IgD-negative memory B cell (primary cell): ENCODE measurements around the gene PIWIL1. TPM values are rescaled to one million over a fixed set of nuclear protein-coding genes. Genes with fewer than 3 reads are reported as not detected.

ENCODE experiments used
- H3K27ac Mint-ChIP-seq, 3 donors: one replicate each; pipeline ENCODE4 v1.8.0; 2020 to 2022; ENCODE audit warnings: mild to moderate bottlenecking in 3 of 3, mixed read lengths in 3 of 3, moderate library complexity in 1 of 3
- H3K27me3 Mint-ChIP-seq: one replicate; pipeline ENCODE4 v1.8.0; 2021; ENCODE audit warnings: mixed read lengths
- H3K36me3 Mint-ChIP-seq: one replicate; pipeline ENCODE4 v1.8.0; 2020; ENCODE audit warnings: mild to moderate bottlenecking, mixed read lengths
- H3K4me1 Mint-ChIP-seq, 3 donors: one replicate each; pipeline ENCODE4 v1.8.0; 2020 to 2022; ENCODE audit warnings: mixed read lengths in 3 of 3, mild to moderate bottlenecking in 1 of 3
- H3K4me3 Mint-ChIP-seq, 4 donors: one replicate each; pipeline ENCODE4 v1.8.0; 2020 to 2022; ENCODE audit warnings: mild to moderate bottlenecking in 4 of 4, mixed read lengths in 4 of 4, moderate library complexity in 3 of 4
- H3K9me3 Mint-ChIP-seq, 3 donors: one replicate each; pipeline ENCODE4 v1.8.0; 2020 to 2021; ENCODE audit warnings: mixed read lengths in 3 of 3, mild to moderate bottlenecking in 1 of 3
- polyA plus RNA-seq: library from polyadenylated mRNA; unstranded; fragments of 300-500 nt; fragmentation: Illumina TruSeq; gene quantifications from one replicate; pipeline ENCODE4 v1.2.3, GENCODE V29; 2021

Gene PIWIL1
- polyA plus RNA-seq, 1 donor from 2014 or later: not detected

DNA sequence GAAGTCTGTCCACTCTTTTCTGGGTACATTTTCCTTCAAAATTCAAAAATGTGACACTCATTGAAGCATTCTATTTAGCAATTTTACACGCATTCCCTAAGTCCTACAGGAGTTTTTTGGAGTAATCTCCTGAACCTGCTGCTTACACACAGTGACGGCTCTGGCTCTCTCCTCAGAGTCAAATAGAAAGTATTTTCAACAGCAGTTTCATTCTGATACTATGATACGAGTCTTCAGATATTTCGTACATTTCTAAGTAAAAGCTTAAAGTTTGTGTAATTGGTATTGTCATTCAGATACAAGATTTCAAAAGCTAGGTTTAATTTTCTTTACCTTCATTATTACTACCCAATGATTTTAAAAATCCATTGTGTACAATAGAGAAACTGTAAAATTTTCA lies 36.4 kb downstream of the PIWIL1 start:
- Mint-ChIP-seq H3K27me3 (peaks cover 4% of the 10 kb centered on the region), H3K9me3 (peaks cover 6 to 8% (median 7%) of the 10 kb centered on the region in 3 donors), H3K27ac (no peak overlapping the region), H3K36me3 (no peaks in the 10 kb centered on the region), H3K4me3 (no peak overlapping the region), H3K4me1 (no peaks in the 10 kb centered on the region)

DNA sequence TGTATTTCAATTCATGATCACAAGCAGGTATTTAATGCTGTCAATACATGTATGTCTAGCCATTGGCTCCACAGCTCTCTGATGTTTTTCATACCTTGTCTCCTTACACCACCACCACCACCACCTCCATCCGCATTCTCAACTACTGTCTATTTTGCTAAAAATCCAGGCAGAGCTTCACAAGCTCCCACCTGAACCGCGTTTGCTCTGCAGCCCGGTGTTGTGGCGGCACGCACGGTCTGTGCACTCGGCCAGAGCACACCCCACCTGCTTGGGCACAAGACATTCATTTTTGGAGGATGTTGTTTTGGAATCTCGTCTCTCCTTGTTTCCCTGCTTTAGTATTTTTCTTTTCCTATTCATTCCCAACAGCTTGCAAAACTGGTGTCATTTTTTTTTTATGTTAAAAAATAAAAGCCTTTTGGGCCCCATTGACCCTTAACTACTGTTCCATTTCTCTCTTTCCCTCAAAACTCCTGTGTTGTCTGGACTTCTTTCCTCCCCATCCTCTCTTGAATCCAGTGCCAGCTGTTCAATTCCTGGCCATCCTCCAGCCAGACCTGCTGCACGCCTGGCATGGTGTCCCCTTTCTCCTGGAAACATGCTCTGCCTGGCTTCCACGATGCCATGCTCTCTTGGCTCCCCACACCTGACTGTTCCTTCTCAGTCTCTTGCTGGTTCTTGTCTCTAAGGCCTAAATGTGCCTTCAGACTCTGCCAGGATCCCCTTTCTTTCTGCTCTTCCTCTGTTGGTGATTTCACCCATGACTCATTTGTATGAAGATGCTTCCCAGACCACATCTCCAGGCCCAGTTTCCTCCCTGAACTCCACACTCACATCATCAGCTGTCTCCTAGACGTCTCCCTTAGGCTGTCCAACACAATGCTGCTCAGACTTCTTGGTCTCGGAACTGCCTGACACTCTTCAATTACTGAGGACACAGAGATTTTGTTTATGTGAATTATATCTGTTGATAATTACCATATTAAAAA lies 37.9 kb downstream of the PIWIL1 start:
- no peak overlapping the region for H3K27ac Mint-ChIP-seq
- H3K27me3 Mint-ChIP-seq: peaks cover 4% of the 10 kb centered on the region
- no peak overlapping the region for H3K4me3 Mint-ChIP-seq
- H3K4me1 Mint-ChIP-seq: no peaks in the 10 kb centered on the region
- peaks cover 0 to 6% (median 6%) of the 10 kb centered on the region in 3 donors for H3K9me3 Mint-ChIP-seq
- H3K36me3 Mint-ChIP-seq: no peaks in the 10 kb centered on the region

DNA sequence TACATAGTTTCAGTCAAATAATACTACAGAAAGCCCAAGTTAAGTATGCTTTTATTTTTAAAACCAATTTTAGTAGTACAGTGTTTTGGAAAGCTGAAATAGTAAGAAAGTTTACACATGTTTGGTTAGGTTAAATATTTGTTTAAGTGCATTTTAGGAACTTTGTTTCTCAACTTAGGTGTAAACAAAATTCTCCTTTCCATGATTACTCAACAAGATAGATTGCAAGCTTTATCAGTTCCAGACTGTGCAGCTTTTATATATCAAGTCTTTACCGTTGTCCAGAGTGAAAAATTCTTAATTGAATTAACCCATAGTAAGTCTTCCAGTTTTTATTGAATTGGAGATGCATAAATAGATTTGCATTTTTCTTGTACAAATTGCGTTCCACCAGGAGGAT lies 45.1 kb downstream of the PIWIL1 start:
- no peak overlapping the region for H3K27ac Mint-ChIP-seq
- no peaks in the 10 kb centered on the region for H3K4me1 Mint-ChIP-seq
- H3K36me3 Mint-ChIP-seq: peaks cover 2% of the 10 kb centered on the region
- H3K4me3 Mint-ChIP-seq: no peak overlapping the region
- no peaks in the 10 kb centered on the region for H3K27me3 Mint-ChIP-seq
- peaks cover 0 to 3% (median 0%) of the 10 kb centered on the region in 3 donors for H3K9me3 Mint-ChIP-seq

DNA sequence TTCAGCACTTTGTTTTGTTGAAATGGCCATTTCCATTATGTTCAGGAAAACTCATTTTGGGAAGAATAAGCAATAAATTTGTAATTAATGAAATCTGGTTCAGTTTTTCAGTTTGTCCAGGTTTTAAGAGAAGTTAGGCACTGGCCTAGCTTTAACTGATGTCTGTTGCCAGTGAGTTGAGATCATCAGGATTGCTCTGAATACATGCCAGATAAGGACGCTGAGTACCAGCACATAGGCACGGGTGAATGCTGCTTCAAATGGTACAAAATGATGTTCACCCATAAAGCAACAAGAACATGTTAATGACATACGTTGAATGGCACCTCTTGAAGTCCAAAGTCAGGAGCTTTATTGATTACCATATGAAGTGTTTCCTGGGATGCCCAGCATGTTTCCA lies 46.5 kb downstream of the PIWIL1 start:
- Mint-ChIP-seq H3K36me3 (peaks cover 2% of the 10 kb centered on the region), H3K27me3 (no peaks in the 10 kb centered on the region), H3K27ac (no peak overlapping the region), H3K9me3 (peaks cover 0 to 4% (median 1%) of the 10 kb centered on the region in 3 donors), H3K4me3 (no peak overlapping the region), H3K4me1 (peaks cover 0 to 1% (median 0%) of the 10 kb centered on the region in 3 donors)

DNA sequence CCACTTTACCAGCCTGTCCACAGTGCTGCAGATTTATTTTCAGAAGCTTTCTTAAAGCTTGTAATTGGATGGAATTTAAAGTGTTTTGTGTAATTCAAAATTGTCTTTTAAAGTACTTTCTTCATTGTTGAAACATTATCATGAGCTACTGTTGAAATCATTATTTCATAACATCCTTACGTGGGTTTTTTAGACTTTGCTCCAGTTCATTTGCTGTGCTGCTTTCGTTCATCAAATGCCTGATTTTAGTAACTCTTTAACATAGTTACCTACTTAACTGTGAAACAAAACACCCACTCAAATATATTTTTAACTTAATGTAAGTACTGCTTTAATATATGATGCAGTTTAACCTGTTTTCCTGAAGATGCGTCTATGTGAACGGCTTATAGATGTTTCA lies 47.5 kb downstream of the PIWIL1 start:
- H3K4me1 Mint-ChIP-seq: peaks cover 0 to 1% (median 0%) of the 10 kb centered on the region in 3 donors
- H3K36me3 Mint-ChIP-seq: peaks cover 2% of the 10 kb centered on the region
- no peak overlapping the region for H3K27ac Mint-ChIP-seq
- H3K27me3 Mint-ChIP-seq: no peaks in the 10 kb centered on the region
- no peak overlapping the region for H3K4me3 Mint-ChIP-seq
- H3K9me3 Mint-ChIP-seq: peaks cover 0 to 4% (median 1%) of the 10 kb centered on the region in 3 donors

DNA sequence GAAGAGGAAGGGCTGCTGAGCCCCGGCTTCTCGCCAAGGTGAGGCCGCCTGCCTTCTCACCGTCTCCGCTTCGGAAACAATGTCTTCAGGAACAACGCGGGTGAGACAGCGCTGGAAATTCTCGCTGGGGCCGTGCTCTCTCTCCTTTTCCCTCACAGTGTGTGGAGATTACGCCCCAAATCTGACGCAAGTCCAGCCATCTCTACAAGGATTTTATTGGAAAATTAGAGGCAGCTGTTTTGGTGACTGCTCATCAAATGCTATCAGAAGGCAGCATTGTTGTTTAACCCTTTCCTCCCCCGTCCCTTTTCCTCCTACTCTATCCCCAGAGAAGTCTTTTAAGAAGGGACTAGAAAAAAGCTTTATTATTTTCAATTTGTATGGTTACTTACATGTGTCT lies 53.5 kb downstream of the PIWIL1 start:
- no peaks in the 10 kb centered on the region for H3K27me3 Mint-ChIP-seq
- H3K4me1 Mint-ChIP-seq: peaks cover 0 to 1% (median 0%) of the 10 kb centered on the region in 3 donors
- H3K36me3 Mint-ChIP-seq: no peaks in the 10 kb centered on the region
- H3K27ac Mint-ChIP-seq: no peak overlapping the region
- peaks cover 0 to 4% (median 1%) of the 10 kb centered on the region in 3 donors for H3K9me3 Mint-ChIP-seq
- no peak overlapping the region for H3K4me3 Mint-ChIP-seq

DNA sequence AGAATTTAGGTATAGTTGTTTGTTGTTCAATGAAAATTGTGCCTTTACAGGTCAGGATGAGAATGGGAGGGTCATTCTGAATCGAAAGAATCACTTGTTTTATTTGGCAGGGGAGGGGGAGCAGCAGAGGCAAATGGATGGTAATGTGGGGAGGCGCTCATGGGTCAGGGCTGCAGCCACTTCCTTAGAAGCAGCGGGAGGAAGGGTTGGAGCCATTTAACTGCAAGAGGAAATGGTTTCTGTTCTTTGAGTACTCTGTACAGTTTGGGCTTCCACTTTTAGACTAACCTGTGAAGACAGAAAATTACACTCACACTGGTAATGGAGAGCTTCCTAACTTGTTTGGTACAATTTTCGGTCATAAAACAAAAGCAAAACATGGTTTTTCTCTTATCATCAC lies 57.2 kb downstream of the PIWIL1 start:
- no peak overlapping the region for H3K27ac Mint-ChIP-seq
- H3K4me1 Mint-ChIP-seq: no peaks in the 10 kb centered on the region
- peaks cover 0 to 3% (median 0%) of the 10 kb centered on the region in 3 donors for H3K9me3 Mint-ChIP-seq
- no peaks in the 10 kb centered on the region for H3K27me3 Mint-ChIP-seq
- no peaks in the 10 kb centered on the region for H3K36me3 Mint-ChIP-seq
- no peak overlapping the region for H3K4me3 Mint-ChIP-seq

DNA sequence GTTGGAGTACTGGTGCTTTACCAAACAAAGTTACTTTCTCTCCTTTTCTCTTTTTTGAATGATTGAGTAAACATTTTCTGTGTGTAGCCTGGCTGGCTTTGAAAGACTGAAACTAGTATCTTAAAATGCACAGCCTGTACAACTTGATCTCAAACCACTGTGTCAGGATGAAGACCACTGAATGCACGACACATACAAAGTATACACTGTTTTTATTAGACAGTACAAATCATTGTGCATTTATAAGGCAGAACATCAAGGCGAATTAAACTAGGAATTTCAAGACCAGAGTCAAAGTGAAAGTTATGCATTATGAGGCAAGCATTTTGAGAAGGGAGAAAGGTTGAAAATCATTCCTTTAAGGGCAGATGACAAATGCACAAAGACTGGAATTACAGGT lies 59.0 kb downstream of the PIWIL1 start:
- H3K27ac Mint-ChIP-seq: no peak overlapping the region
- no peaks in the 10 kb centered on the region for H3K36me3 Mint-ChIP-seq
- H3K9me3 Mint-ChIP-seq: peaks cover 0 to 3% (median 0%) of the 10 kb centered on the region in 3 donors
- no peak overlapping the region for H3K4me3 Mint-ChIP-seq
- no peaks in the 10 kb centered on the region for H3K27me3 Mint-ChIP-seq
- peaks cover 0 to 2% (median 0%) of the 10 kb centered on the region in 3 donors for H3K4me1 Mint-ChIP-seq

DNA sequence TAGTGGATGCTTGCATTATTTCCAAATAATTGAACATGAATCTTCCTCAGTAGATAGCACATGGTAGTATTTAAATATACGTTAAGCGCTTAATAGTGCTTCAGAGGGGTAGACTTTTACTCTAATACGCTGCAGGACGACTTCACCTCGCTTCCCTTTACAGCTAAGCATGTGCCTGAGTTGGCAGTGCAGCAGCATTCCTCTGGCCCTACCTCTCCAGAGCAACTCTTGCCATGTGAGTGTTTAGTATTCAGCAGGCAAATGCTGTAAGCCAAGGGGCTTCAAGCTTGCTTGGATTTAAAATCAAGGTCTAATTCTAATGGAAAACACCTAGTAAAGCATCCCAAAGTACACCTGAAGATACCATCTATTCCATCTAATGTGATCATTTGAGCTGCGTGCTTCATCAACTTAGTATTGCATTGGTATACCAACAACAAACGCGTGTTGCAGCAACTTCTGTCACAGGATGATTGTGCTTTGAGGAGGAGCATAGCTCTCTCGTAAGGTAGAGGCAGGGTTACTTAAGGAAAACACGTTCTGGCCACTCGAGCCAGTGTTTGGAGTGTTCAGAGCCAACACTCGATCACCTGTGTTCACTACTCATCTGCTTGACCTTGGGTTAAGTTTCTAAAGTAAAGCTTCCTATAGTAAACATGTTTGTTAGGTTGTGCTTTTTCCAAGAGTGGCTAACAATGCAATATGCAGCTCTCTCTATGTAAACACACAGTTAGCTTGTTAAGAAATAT lies 60.6 kb downstream of the PIWIL1 start:
- no peaks in the 10 kb centered on the region for H3K36me3 Mint-ChIP-seq
- no peak overlapping the region for H3K4me3 Mint-ChIP-seq
- peaks cover 0 to 2% (median 0%) of the 10 kb centered on the region in 3 donors for H3K4me1 Mint-ChIP-seq
- H3K27me3 Mint-ChIP-seq: no peaks in the 10 kb centered on the region
- H3K27ac Mint-ChIP-seq: no peak overlapping the region
- peaks cover 0 to 4% (median 0%) of the 10 kb centered on the region in 3 donors for H3K9me3 Mint-ChIP-seq

DNA sequence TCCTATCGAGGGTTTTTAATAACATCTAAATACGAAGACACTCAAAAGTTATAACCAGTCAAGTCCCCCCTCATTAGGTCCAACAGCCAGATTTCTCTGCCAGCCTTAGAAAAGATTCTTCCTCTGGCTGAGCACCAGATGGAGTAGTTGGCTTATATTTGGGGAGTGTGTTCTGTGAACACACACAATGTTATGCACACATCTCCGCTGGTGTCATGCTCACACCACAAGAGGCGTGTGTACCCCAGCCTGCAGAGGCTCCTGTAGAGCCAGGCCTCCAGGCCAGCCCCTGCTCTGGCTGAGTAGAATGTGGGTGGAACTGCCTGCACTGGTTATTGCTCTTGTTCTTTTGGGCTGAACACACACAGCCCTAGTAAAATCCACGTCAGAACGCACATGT lies 64.0 kb downstream of the PIWIL1 start:
- Mint-ChIP-seq H3K9me3 (peaks cover 0 to 1% (median 0%) of the 10 kb centered on the region in 3 donors), H3K27ac (no peak overlapping the region), H3K36me3 (no peaks in the 10 kb centered on the region), H3K27me3 (no peaks in the 10 kb centered on the region), H3K4me3 (no peak overlapping the region), H3K4me1 (peaks cover 0 to 2% (median 0%) of the 10 kb centered on the region in 3 donors)

DNA sequence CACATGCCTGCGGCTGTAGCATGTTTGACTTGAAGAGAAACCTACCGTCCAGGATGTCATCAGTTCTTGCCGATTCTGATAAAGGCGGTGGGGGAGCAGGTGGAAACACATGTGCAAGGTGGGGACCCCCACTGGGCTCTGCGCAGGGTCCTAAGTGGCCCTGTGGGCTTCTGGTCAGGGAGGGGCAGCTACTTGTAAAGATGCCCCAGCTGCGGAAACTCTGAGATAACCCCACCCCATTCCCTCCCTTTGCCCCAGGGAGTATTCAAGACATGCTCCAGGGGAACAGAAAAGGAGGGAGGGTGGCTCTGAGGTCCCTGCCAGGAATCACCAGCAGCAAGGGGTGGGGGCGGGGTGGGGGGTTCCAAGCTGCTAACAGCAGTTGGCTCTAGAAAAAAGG lies 67.6 kb downstream of the PIWIL1 start:
- Mint-ChIP-seq H3K4me1 (peaks cover 0 to 2% (median 0%) of the 10 kb centered on the region in 3 donors), H3K36me3 (peaks cover 2% of the 10 kb centered on the region), H3K27me3 (no peaks in the 10 kb centered on the region), H3K9me3 (peaks cover 0 to 1% (median 0%) of the 10 kb centered on the region in 3 donors), H3K4me3 (no peak overlapping the region), H3K27ac (no peak overlapping the region)

DNA sequence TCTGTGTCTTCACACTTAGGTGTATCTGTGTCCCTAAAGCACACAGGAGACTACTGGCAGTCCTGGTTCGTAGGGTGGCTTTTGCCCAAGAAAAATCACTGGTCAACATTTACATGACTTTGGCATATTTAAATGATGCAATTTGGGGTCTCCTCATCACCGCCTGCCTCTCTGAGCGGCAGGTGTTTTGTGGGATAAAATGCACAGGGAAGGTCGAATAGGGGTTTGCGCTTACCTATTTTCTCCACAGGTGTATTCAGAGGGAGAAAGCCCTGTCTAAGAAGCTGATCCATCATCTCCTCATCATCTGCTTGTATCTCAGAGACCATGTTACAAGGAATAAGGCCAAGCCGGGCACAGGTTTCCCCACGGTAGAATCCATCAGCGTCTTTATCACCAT lies 74.7 kb downstream of the PIWIL1 start:
- Mint-ChIP-seq H3K27ac (no peak overlapping the region), H3K4me3 (no peak overlapping the region), H3K36me3 (no peaks in the 10 kb centered on the region), H3K27me3 (no peaks in the 10 kb centered on the region), H3K4me1 (no peaks in the 10 kb centered on the region), H3K9me3 (no peaks in the 10 kb centered on the region)

DNA sequence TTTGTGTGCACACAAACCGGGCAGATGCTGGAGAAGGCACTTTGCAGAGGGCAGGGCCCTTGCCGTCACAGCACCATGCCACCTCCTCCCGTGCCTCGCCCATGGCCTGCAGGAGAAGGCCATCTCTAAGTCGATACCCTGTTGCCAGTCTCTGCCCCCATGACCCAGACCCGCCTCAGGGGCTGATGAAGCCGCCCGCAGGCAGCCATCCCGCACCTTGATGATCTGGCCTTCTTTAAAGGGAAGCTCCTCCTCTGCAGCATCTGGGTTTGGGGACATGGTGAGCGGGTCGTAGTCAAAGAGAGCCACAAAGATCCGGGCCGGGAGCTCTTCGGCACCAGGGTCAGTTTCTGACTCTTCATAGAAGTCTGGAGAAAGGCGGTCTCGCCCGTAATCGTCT lies 76.2 kb downstream of the PIWIL1 start:
- Mint-ChIP-seq H3K36me3 (no peaks in the 10 kb centered on the region), H3K27ac (no peak overlapping the region), H3K9me3 (no peaks in the 10 kb centered on the region), H3K4me3 (peak overlapping the region in 1 of 4 donors; percentile 42), H3K27me3 (no peaks in the 10 kb centered on the region), H3K4me1 (no peaks in the 10 kb centered on the region)

DNA sequence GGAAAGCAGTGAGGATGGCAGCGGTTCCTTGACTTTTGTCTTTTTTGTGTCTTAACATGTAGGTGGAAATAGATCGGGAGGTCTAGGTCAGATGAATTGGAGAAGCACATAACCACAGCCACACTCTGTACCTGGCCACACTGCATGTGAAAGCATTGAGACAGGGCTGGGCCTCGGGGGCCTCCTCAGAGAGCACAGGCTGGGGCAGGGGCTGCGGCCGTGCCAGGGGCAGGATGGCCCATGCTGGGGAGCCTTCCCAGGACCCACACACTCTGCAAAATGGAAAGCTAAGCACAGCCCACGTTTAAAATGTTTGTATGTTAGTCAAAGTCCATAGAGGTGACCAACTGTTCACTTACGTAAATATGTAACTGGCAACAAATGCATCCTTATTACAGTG lies 76.7 kb downstream of the PIWIL1 start:
- Mint-ChIP-seq H3K36me3 (no peaks in the 10 kb centered on the region), H3K27me3 (no peaks in the 10 kb centered on the region), H3K27ac (no peak overlapping the region), H3K4me1 (no peaks in the 10 kb centered on the region), H3K4me3 (peak overlapping the region in 1 of 4 donors; percentile 42), H3K9me3 (no peaks in the 10 kb centered on the region)

DNA sequence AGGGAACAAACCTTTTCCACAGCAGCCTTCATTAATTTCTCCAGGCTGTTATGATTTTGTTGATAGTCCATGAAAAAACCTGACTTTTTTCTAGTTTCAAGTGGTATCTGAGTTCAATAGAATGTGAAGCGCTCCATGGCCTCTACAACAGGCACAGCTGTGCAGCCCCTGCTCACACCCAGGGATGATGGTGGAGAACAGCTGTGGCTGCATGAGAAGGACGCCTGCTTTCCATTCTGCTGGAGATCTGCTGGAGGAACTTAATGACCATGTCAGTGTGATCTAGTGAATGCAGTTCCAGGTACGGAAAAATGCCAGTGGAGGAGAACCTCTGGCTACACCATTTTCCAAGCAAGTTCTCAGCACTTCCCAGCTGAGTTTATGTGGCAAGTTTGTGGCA lies 80.6 kb downstream of the PIWIL1 start:
- no peaks in the 10 kb centered on the region for H3K36me3 Mint-ChIP-seq
- H3K4me3 Mint-ChIP-seq: no peak overlapping the region
- no peaks in the 10 kb centered on the region for H3K27me3 Mint-ChIP-seq
- H3K4me1 Mint-ChIP-seq: no peaks in the 10 kb centered on the region
- peaks cover 0 to 3% (median 0%) of the 10 kb centered on the region in 3 donors for H3K9me3 Mint-ChIP-seq
- H3K27ac Mint-ChIP-seq: no peak overlapping the region
